ENCODE measurements around the gene LTA. TPM values are rescaled to one million over a fixed set of nuclear protein-coding genes. Genes with fewer than 3 reads are reported as not detected.

Gene LTA
- total RNA-seq, 1 experiment from 2014 or later, result not detected

DNA sequence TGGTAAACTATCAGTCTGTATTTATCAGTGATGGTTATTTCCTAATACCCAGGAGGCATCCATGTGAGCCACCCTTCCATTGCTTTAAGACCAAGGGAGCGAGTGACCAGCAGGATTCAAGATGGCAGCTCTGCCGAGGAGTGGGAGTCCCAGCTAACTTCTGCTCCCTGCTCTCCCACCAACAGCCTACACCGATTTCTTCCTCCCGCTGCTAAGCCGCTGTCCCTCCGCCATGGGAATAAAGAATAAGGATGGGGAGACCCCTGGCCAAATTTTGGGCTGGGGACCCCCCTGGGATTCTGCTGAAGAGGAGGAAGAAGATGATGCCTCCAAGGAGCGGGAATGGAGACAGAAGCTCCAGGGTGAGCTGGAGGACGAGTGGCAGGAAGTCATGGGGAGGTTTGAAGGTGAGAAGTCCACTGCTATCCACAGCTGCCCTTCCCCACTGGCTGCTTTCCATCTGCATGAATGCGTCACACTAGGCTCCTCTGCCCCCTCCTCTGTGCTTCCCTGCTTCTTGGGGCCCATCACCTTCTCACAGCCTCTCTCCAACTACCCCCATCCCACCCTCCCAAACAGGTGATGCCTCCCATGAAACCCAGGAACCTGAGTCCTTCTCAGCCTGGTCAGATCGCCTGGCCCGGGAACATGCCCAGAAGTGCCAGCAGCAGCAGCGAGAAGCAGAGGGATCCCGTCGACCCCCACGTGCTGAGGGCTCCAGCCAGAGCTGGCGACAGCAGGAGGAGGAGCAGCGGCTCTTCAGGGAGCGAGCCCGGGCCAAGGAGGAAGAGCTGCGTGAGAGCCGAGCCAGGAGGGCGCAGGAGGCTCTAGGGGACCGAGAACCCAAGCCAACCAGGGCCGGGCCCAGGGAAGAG is 14.4 kb upstream of the LTA start:
- Histone ChIP-seq H4K20me1 (ENCODE audit: control insufficient read depth, insufficient read depth, insufficient read length) (no peaks in the 10 kb centered on the region), H3K9me3 (ENCODE audit: control insufficient read depth, low read depth, low read length) (no peaks in the 10 kb centered on the region), H3K79me1 (ENCODE audit: insufficient read depth, low read depth, low read length, poor library complexity, severe bottlenecking) (no peaks in the 10 kb centered on the region), H3K27me3 (ENCODE audit: insufficient read depth, low read length) (no peaks in the 10 kb centered on the region), H4K91ac (ENCODE audit: insufficient read length, low read depth, low read length) (no peak overlapping the region), H2BK20ac (ENCODE audit: low read depth, low read length, poor library complexity, severe bottlenecking) (no peak overlapping the region), H2BK120ac (ENCODE audit: low read depth, low read length, poor library complexity, severe bottlenecking) (no peak overlapping the region), H3K23me2 (ENCODE audit: insufficient read length, low read depth, low read length, poor library complexity, severe bottlenecking) (no peaks in the 10 kb centered on the region), H3K4me1 (ENCODE audit: insufficient read depth, low read length) (peaks cover 4% of the 10 kb centered on the region; the same call in 1 of the 2 replicates), H3K27ac (ENCODE audit: insufficient read length, low read depth, low read length) (no peak overlapping the region), H2BK12ac (ENCODE audit: insufficient read length, low read depth, low read length) (no peak overlapping the region), H3T11ph (ENCODE audit: low read length) (no peak overlapping the region), H3K23ac (ENCODE audit: insufficient read length, low read depth, low read length) (no peak overlapping the region), H3K79me2 (ENCODE audit: insufficient read depth, low read length) (no peaks in the 10 kb centered on the region), H2AK5ac (ENCODE audit: insufficient read length, low read length) (no peak overlapping the region), H3K4me2 (ENCODE audit: insufficient read depth, insufficient read length, low read length) (no peak overlapping the region), H3K14ac (ENCODE audit: insufficient read depth, low read length) (no peak overlapping the region), H4K5ac (ENCODE audit: insufficient read length, low read depth, low read length) (no peak overlapping the region), H2BK15ac (ENCODE audit: low read depth, low read length) (no peak overlapping the region), H2AFZ (ENCODE audit: low read length) (no peak overlapping the region), H3K18ac (ENCODE audit: insufficient read length, low read depth, low read length) (no peak overlapping the region), H3K4ac (ENCODE audit: low read depth, low read length) (no peak overlapping the region), H2BK5ac (ENCODE audit: insufficient read length, low read length) (no peak overlapping the region), H3K56ac (ENCODE audit: insufficient read length, low read depth, low read length) (no peak overlapping the region), H4K8ac (replicated peaks; ENCODE audit: insufficient read length, low read depth, low read length) (no peak overlapping the region), H3K9ac (ENCODE audit: extremely low read depth, insufficient read length, low read length) (no peak overlapping the region)
- no peak overlapping the region for H3K27ac Mint-ChIP-seq
- no CpG with 5 or more reads among the region's 24 CpGs for WGBS (ENCODE audit: extremely low coverage, insufficient read length, low lambda C conversion rate)
- TF ChIP-seq, protein P1, sequence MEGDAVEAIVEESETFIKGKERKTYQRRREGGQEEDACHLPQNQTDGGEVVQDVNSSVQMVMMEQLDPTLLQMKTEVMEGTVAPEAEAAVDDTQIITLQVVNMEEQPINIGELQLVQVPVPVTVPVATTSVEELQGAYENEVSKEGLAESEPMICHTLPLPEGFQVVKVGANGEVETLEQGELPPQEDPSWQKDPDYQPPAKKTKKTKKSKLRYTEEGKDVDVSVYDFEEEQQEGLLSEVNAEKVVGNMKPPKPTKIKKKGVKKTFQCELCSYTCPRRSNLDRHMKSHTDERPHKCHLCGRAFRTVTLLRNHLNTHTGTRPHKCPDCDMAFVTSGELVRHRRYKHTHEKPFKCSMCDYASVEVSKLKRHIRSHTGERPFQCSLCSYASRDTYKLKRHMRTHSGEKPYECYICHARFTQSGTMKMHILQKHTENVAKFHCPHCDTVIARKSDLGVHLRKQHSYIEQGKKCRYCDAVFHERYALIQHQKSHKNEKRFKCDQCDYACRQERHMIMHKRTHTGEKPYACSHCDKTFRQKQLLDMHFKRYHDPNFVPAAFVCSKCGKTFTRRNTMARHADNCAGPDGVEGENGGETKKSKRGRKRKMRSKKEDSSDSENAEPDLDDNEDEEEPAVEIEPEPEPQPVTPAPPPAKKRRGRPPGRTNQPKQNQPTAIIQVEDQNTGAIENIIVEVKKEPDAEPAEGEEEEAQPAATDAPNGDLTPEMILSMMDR (conservative IDR thresholded peaks at IDR 0.05), result no peak
- H3K27me3 Mint-ChIP-seq (ENCODE audit: low read depth), result no peaks in the 10 kb centered on the region
- H3K4me3 Mint-ChIP-seq, result no peak overlapping the region
- peaks cover 4 to 18% of the 10 kb centered on the region in 2 experiments; a peak in 3 of 4 replicates for H3K4me1 Mint-ChIP-seq
- DNase-seq, result no peak
- no peaks in the 10 kb centered on the region for H3K9me3 Mint-ChIP-seq
- H3K36me3 Mint-ChIP-seq (ENCODE audit: insufficient read depth in 1 of 3, low read depth in 3 of 3), result peaks cover 14 to 40% (median 31%) of the 10 kb centered on the region in 3 experiments; a peak in 6 of 7 replicates

All from H9 (cell line).